PFSK-1 (cell line): ENCODE data around the gene CTTNBP2.

Experiments
- POLR2AphosphoS5 ChIP-seq: IDR thresholded peaks from 2 replicates; pipeline ENCODE4 v1.6.1; 2012; ENCODE audit warnings: low read depth, mild to moderate bottlenecking, control low read depth, low read length, moderate library complexity
- REST ChIP-seq, 2 experiments: IDR thresholded peaks; 2 replicates each; pipeline versions ENCODE4 v1.6.1 to v1.8.0; 2011 to 2012; ENCODE audit warnings: low read depth in 2 of 2, low read length in 2 of 2, control low read depth in 1 of 2, inconsistent platforms in 1 of 2, mild to moderate bottlenecking in 1 of 2, moderate library complexity in 1 of 2; ENCODE audit not compliant: insufficient read depth in 1 of 2
- SIN3A ChIP-seq: IDR thresholded peaks from 2 replicates; pipeline ENCODE4 v1.6.1; 2012; ENCODE audit warnings: mild to moderate bottlenecking, low read length, moderate library complexity, borderline replicate concordance; ENCODE audit not compliant: insufficient read depth
- TAF1 ChIP-seq: IDR thresholded peaks from 2 replicates; pipeline ENCODE4 v1.6.1; 2012; ENCODE audit warnings: low read length, control low read depth, borderline replicate concordance; ENCODE audit not compliant: insufficient read depth

- TF ChIP-seq POLR2AphosphoS5 (no peak), SIN3A (no peak), REST (IDR thresholded peaks at IDR 0.05; ENCODE audit: insufficient read depth in 1 of 2, low read depth in 2 of 2, low read length in 2 of 2) (no peak), TAF1 (no peak)
Measured at GRCh38 chr7:117896339-117896738, 23.1 kb upstream of the CTTNBP2 start.
